ENCODE measurements around the gene ELAVL2. TPM values are rescaled to one million over a fixed set of nuclear protein-coding genes. Genes with fewer than 3 reads are reported as not detected.

The ELAVL2 gene
- total RNA-seq, 1 experiment from 2014 or later = 35.9 TPM

- TF ChIP-seq ZSCAN18 (CRISPR knock-in tag; IDR thresholded peaks at IDR 0.05) (no peak), TP53 (CRISPR knock-in tag; IDR thresholded peaks at IDR 0.05) (no peak), ZNF263 (CRISPR knock-in tag; IDR thresholded peaks at IDR 0.05; ENCODE audit: low read depth) (no peak), AFF4 (CRISPR knock-in tag; IDR thresholded peaks at IDR 0.05; ENCODE audit: borderline replicate concordance) (no peak), ERG (CRISPR knock-in tag; IDR thresholded peaks at IDR 0.05) (no peak), PRRX2 (CRISPR knock-in tag; IDR thresholded peaks at IDR 0.05) (no peak)
- TF ChIP-seq, protein P1, sequence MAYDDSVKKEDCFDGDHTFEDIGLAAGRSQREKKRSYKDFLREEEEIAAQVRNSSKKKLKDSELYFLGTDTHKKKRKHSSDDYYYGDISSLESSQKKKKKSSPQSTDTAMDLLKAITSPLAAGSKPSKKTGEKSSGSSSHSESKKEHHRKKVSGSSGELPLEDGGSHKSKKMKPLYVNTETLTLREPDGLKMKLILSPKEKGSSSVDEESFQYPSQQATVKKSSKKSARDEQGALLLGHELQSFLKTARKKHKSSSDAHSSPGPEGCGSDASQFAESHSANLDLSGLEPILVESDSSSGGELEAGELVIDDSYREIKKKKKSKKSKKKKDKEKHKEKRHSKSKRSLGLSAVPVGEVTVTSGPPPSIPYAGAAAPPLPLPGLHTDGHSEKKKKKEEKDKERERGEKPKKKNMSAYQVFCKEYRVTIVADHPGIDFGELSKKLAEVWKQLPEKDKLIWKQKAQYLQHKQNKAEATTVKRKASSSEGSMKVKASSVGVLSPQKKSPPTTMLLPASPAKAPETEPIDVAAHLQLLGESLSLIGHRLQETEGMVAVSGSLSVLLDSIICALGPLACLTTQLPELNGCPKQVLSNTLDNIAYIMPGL (CRISPR knock-in tag; IDR thresholded peaks at IDR 0.05) = no peak
- TF ChIP-seq, protein P2, sequence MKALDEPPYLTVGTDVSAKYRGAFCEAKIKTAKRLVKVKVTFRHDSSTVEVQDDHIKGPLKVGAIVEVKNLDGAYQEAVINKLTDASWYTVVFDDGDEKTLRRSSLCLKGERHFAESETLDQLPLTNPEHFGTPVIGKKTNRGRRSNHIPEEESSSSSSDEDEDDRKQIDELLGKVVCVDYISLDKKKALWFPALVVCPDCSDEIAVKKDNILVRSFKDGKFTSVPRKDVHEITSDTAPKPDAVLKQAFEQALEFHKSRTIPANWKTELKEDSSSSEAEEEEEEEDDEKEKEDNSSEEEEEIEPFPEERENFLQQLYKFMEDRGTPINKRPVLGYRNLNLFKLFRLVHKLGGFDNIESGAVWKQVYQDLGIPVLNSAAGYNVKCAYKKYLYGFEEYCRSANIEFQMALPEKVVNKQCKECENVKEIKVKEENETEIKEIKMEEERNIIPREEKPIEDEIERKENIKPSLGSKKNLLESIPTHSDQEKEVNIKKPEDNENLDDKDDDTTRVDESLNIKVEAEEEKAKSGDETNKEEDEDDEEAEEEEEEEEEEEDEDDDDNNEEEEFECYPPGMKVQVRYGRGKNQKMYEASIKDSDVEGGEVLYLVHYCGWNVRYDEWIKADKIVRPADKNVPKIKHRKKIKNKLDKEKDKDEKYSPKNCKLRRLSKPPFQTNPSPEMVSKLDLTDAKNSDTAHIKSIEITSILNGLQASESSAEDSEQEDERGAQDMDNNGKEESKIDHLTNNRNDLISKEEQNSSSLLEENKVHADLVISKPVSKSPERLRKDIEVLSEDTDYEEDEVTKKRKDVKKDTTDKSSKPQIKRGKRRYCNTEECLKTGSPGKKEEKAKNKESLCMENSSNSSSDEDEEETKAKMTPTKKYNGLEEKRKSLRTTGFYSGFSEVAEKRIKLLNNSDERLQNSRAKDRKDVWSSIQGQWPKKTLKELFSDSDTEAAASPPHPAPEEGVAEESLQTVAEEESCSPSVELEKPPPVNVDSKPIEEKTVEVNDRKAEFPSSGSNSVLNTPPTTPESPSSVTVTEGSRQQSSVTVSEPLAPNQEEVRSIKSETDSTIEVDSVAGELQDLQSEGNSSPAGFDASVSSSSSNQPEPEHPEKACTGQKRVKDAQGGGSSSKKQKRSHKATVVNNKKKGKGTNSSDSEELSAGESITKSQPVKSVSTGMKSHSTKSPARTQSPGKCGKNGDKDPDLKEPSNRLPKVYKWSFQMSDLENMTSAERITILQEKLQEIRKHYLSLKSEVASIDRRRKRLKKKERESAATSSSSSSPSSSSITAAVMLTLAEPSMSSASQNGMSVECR (CRISPR knock-in tag; IDR thresholded peaks at IDR 0.05; ENCODE audit: borderline replicate concordance) = no peak
These were observed 73.2 kb downstream of the ELAVL2 start (continued) for GRCh38 chr9:23752859-23753258.

GRCh38 chr9:23751633-23752032 lies 74.4 kb downstream of the ELAVL2 start:
- Mint-ChIP-seq H3K27ac (peak overlapping the region; percentile 62; the same call in 1 of the 2 replicates), H3K4me3 (no peak overlapping the region), H3K36me3 (peaks cover 4% of the 10 kb centered on the region; the same call in 1 of the 2 replicates), H3K4me1 (peaks cover 91% of the 10 kb centered on the region), H3K9me3 (no peaks in the 10 kb centered on the region), H3K27me3 (ENCODE audit: low read depth) (no peaks in the 10 kb centered on the region)
- no peak for DNase-seq (ENCODE audit: low spot score)
- POLR2A ChIA-PET = no interaction called here
- no peak for ATAC-seq
- TF ChIP-seq ETV6 (CRISPR knock-in tag; IDR thresholded peaks at IDR 0.05) = no peak
- no peak for TF ChIP-seq ZNF232 (CRISPR knock-in tag; IDR thresholded peaks at IDR 0.05)
- TF ChIP-seq ZBTB43 (CRISPR knock-in tag; IDR thresholded peaks at IDR 0.05) = no peak
- TF ChIP-seq ZNF416 (CRISPR knock-in tag; IDR thresholded peaks at IDR 0.05) = no peak
- no peak for TF ChIP-seq ERG (CRISPR knock-in tag; IDR thresholded peaks at IDR 0.05)
- TF ChIP-seq, protein P1 (CRISPR knock-in tag; IDR thresholded peaks at IDR 0.05) = no peak
- CTCF ChIA-PET = no interaction called here
